Measurements from ENCODE around the gene IZUMO4.
A peak's percentile ranks its signal among the peaks of the same experiment; 100 is the strongest.

The IZUMO4 gene

GRCh38 chr19:2053601-2054389 is 42.9 kb upstream of the IZUMO4 start:
- no peak for TF ChIP-seq EZH2 (optimal IDR thresholded peaks at IDR 0.05; ENCODE audit: low read depth, low read length)
- no peak for TF ChIP-seq EZH2phosphoT487 (IDR thresholded peaks at IDR 0.05; ENCODE audit: low read length)
- TF ChIP-seq CTCF (IDR thresholded peaks at IDR 0.05; ENCODE audit: low read length): no peak
- no peak overlapping the region for H3K4me3 ChIP-seq (ENCODE audit: low read length)
- no peaks in the 10 kb centered on the region for H3K36me3 ChIP-seq (replicated peaks; ENCODE audit: insufficient read depth, low read length)
- peaks cover 12% of the 10 kb centered on the region; the same call in 1 of the 2 replicates for H3F3A ChIP-seq (ENCODE audit: insufficient read depth, low read length)
- no peaks in the 10 kb centered on the region for H3K9me2 ChIP-seq (replicated peaks; ENCODE audit: insufficient read depth, low read length)
- H3K9me3 ChIP-seq (replicated peaks; ENCODE audit: insufficient read depth, low read length): no peaks in the 10 kb centered on the region
- H3K27ac ChIP-seq (ENCODE audit: low read length): no peak overlapping the region
- H3K79me2 ChIP-seq (ENCODE audit: low read length): peaks cover 20% of the 10 kb centered on the region
- no peaks in the 10 kb centered on the region for H3K27me3 ChIP-seq (replicated peaks; ENCODE audit: insufficient read depth, low read length)
- H4K20me1 ChIP-seq (ENCODE audit: insufficient read depth, low read length): peaks cover 8% of the 10 kb centered on the region; the same call in 1 of the 2 replicates
- H2AFZ ChIP-seq (ENCODE audit: low read length): no peak overlapping the region
- DNase-seq: no peak
- no peak overlapping the region for H3K9ac ChIP-seq (ENCODE audit: low read length)
- H3K4me1 ChIP-seq (ENCODE audit: low read length): peaks cover 32% of the 10 kb centered on the region
- no peak overlapping the region for H3K4me2 ChIP-seq (ENCODE audit: low read depth, low read length)

GRCh38 chr19:2054763-2055162 is 42.0 kb upstream of the IZUMO4 start:
- H3K36me3 ChIP-seq (replicated peaks; ENCODE audit: insufficient read depth, low read length): no peaks in the 10 kb centered on the region
- no peaks in the 10 kb centered on the region for H3K9me2 ChIP-seq (replicated peaks; ENCODE audit: insufficient read depth, low read length)
- DNase-seq: no peak
- H3K9ac ChIP-seq (ENCODE audit: low read length): no peak overlapping the region
- no peak for TF ChIP-seq EZH2phosphoT487 (IDR thresholded peaks at IDR 0.05; ENCODE audit: low read length)
- no peak for TF ChIP-seq EZH2 (optimal IDR thresholded peaks at IDR 0.05; ENCODE audit: low read depth, low read length)
- no peak for TF ChIP-seq CTCF (IDR thresholded peaks at IDR 0.05; ENCODE audit: low read length)
- no peaks in the 10 kb centered on the region for H3K27me3 ChIP-seq (replicated peaks; ENCODE audit: insufficient read depth, low read length)
- no peak overlapping the region for H2AFZ ChIP-seq (ENCODE audit: low read length)
- peaks cover 25% of the 10 kb centered on the region for H3K4me1 ChIP-seq (ENCODE audit: low read length)
- no peak overlapping the region for H3K4me3 ChIP-seq (ENCODE audit: low read length)
- H3K4me2 ChIP-seq (ENCODE audit: low read depth, low read length): no peak overlapping the region
- H3K9me3 ChIP-seq (replicated peaks; ENCODE audit: insufficient read depth, low read length): no peaks in the 10 kb centered on the region
- peaks cover 14% of the 10 kb centered on the region for H3K79me2 ChIP-seq (ENCODE audit: low read length)
- H3K27ac ChIP-seq (ENCODE audit: low read length): no peak overlapping the region
- H3F3A ChIP-seq (ENCODE audit: insufficient read depth, low read length): peaks cover 12% of the 10 kb centered on the region; the same call in 1 of the 2 replicates
- no peaks in the 10 kb centered on the region for H4K20me1 ChIP-seq (ENCODE audit: insufficient read depth, low read length)

- Histone ChIP-seq H2AFZ (ENCODE audit: low read length) (peak overlapping the region; percentile 87), H4K20me1 (ENCODE audit: insufficient read depth, low read length) (no peaks in the 10 kb centered on the region), H3K27ac (ENCODE audit: low read length) (peak overlapping the region; percentile 34; the same call in 1 of the 2 replicates), H3K79me2 (ENCODE audit: low read length) (peaks cover 13% of the 10 kb centered on the region), H3K9ac (ENCODE audit: low read length) (peak overlapping the region; percentile 74), H3K4me3 (ENCODE audit: low read length) (peak overlapping the region; percentile 48), H3K9me2 (replicated peaks; ENCODE audit: insufficient read depth, low read length) (no peaks in the 10 kb centered on the region), H3K36me3 (replicated peaks; ENCODE audit: insufficient read depth, low read length) (no peaks in the 10 kb centered on the region), H3K4me2 (ENCODE audit: low read depth, low read length) (peak overlapping the region; percentile 98), H3F3A (ENCODE audit: insufficient read depth, low read length) (peaks cover 19% of the 10 kb centered on the region; the same call in 1 of the 2 replicates), H3K4me1 (ENCODE audit: low read length) (peaks cover 34% of the 10 kb centered on the region), H3K9me3 (replicated peaks; ENCODE audit: insufficient read depth, low read length) (no peaks in the 10 kb centered on the region), H3K27me3 (replicated peaks; ENCODE audit: insufficient read depth, low read length) (no peaks in the 10 kb centered on the region)
- no peak for TF ChIP-seq EZH2phosphoT487 (IDR thresholded peaks at IDR 0.05; ENCODE audit: low read length)
- TF ChIP-seq CTCF (IDR thresholded peaks at IDR 0.05; ENCODE audit: low read length): peak; percentile 9; the same call in 1 of the 2 replicates
- no peak for DNase-seq
These were observed 40.5 kb upstream of the IZUMO4 start for GRCh38 chr19:2055931-2056836.
